ENCODE measurements around the gene TRAPPC13.
A peak's percentile ranks its signal among the peaks of the same experiment; 100 is the strongest.

DNA sequence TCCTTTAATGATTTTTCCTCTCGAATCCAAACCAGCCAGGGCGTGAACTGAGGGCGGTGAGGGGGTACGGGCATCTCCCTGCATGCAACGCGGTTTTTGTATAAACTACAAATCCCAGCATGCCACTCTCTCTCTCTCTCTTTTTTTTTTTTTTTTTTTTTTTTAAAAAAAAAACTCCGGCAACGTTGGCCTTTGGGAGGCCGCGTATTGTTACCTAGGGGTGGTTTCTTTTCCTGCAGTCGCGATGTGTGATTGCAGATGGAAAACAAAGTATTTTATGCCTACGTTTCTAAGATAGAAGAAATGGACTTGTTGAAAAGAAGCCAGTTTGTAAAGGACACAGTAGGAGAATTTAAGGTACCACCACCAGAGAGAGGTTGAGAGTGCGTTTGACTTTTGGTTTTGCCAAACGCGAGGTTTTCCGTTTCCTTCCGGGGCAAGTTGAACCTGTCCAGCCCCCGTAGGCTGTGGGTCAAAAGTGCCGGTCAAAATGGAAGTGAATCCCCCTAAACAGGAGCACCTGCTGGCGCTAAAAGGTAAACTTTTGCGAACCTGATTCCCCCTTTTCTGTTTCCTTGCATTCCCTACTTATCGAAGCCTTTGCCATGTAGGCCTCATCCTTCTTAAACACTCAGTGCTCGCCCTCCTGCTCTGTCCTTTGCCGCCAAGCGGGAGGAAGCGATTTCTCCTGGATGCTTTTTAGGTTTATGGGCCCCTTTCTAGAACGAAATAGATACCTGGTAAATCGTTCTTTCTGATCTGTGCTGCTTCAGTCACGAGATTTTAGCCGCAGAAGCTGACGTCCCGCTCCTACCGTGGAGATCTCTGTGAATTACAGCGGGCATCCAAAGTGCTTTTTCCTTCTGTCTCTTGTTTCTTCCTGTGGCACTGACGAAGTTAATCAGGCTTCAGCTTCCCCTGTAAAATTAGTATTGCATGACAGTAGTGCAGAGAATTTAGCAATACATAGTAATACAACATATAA lies at the start of gene TRAPPC13, which contains the start of gene SHLD3:
- no peak for TF ChIP-seq ESRRA (IDR thresholded peaks at IDR 0.05; ENCODE audit: low read length)
- 0 out of 6 replicates have a peak, but pooled peaks of 1 of the 3 experiments have one; percentile 6 for TF ChIP-seq CTCF (IDR thresholded peaks at IDR 0.05 in 2 of 3, conservative IDR thresholded peaks at IDR 0.05 in 1 of 3; ENCODE audit: control insufficient read depth in 2 of 3, extremely low read depth in 1 of 3, insufficient read depth in 1 of 3, low read depth in 3 of 3, low read length in 3 of 3)
- TF ChIP-seq, protein P1, sequence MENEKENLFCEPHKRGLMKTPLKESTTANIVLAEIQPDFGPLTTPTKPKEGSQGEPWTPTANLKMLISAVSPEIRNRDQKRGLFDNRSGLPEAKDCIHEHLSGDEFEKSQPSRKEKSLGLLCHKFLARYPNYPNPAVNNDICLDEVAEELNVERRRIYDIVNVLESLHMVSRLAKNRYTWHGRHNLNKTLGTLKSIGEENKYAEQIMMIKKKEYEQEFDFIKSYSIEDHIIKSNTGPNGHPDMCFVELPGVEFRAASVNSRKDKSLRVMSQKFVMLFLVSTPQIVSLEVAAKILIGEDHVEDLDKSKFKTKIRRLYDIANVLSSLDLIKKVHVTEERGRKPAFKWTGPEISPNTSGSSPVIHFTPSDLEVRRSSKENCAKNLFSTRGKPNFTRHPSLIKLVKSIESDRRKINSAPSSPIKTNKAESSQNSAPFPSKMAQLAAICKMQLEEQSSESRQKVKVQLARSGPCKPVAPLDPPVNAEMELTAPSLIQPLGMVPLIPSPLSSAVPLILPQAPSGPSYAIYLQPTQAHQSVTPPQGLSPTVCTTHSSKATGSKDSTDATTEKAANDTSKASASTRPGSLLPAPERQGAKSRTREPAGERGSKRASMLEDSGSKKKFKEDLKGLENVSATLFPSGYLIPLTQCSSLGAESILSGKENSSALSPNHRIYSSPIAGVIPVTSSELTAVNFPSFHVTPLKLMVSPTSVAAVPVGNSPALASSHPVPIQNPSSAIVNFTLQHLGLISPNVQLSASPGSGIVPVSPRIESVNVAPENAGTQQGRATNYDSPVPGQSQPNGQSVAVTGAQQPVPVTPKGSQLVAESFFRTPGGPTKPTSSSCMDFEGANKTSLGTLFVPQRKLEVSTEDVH (IDR thresholded peaks at IDR 0.05; ENCODE audit: low read depth, partially characterized antibody) = peak; percentile 58
- TF ChIP-seq, protein P2, sequence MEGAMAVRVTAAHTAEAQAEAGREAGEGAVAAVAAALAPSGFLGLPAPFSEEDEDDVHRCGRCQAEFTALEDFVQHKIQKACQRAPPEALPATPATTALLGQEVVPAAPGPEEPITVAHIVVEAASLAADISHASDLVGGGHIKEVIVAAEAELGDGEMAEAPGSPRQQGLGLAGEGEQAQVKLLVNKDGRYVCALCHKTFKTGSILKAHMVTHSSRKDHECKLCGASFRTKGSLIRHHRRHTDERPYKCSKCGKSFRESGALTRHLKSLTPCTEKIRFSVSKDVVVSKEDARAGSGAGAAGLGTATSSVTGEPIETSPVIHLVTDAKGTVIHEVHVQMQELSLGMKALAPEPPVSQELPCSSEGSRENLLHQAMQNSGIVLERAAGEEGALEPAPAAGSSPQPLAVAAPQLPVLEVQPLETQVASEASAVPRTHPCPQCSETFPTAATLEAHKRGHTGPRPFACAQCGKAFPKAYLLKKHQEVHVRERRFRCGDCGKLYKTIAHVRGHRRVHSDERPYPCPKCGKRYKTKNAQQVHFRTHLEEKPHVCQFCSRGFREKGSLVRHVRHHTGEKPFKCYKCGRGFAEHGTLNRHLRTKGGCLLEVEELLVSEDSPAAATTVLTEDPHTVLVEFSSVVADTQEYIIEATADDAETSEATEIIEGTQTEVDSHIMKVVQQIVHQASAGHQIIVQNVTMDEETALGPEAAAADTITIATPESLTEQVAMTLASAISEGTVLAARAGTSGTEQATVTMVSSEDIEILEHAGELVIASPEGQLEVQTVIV (IDR thresholded peaks at IDR 0.05; ENCODE audit: borderline replicate concordance, partially characterized antibody) = no peak
- no peak for TF ChIP-seq USF1 (IDR thresholded peaks at IDR 0.05; ENCODE audit: borderline replicate concordance, extremely low read length, insufficient read depth, low read depth, low read length)

All from GM12878 (cell line).